ENCODE measurements around the gene SYNGR2. TPM values are rescaled to one million over a fixed set of nuclear protein-coding genes. Genes with fewer than 3 reads are reported as not detected.

SYNGR2 gene
- total and polyA plus RNA-seq, 4 experiments from 2014 or later, result 60.3 to 234 (median 103) TPM

DNA sequence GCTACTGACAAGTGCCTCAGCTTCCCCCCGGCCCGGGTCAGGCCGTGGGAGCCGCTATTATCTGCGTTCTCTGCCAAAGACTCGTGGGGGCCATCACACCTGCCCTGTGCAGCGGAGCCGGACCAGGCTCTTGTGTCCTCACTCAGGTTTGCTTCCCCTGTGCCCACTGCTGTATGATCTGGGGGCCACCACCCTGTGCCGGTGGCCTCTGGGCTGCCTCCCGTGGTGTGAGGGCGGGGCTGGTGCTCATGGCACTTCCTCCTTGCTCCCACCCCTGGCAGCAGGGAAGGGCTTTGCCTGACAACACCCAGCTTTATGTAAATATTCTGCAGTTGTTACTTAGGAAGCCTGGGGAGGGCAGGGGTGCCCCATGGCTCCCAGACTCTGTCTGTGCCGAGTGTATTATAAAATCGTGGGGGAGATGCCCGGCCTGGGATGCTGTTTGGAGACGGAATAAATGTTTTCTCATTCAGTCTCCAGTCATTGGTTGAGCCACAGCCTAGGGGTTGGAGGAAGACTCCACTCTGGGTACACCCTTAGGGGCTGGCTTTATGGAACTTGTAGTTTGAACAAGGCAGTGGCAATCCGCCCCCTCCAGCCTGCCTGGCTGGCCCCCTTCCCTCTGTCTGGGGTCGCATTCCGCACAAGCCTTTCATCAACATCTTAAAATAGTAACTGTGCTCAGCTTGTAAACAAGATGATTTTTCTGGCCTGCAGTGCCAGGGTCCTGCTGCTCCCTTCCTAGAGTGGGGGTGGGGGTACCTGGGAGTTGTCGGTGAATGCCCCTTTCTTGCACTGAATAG lies 4.1 kb downstream of the SYNGR2 start:
- intact Hi-C loops (cut with micrococcal nuclease), result no loop called here
- Mint-ChIP-seq H3K27me3 (no peaks in the 10 kb centered on the region), H3K36me3 (peaks cover 0 to 26% of the 10 kb centered on the region in 2 donors), H3K4me3 (peak overlapping the region in 4 of 8 donors; percentile 16 to 74 (median 60)), H3K9me3 (no peaks in the 10 kb centered on the region), H3K4me1 (peaks cover 27 to 76% (median 52%) of the 10 kb centered on the region in 4 donors), H3K27ac (peak overlapping the region; percentile 47 to 97 (median 72))
- Histone ChIP-seq H3K9me3 (ENCODE audit: control insufficient read depth in 1 of 2, low read length in 2 of 2) (no peaks in the 10 kb centered on the region), H3K27me3 (ENCODE audit: insufficient read depth, low read length) (no peaks in the 10 kb centered on the region), H3K4me3 (ENCODE audit: low read length in 2 of 2) (no peak overlapping the region), H3K36me3 (ENCODE audit: insufficient read depth, low read length) (peaks cover 4% of the 10 kb centered on the region), H3K4me1 (ENCODE audit: insufficient read depth, low read length) (peaks cover 62% of the 10 kb centered on the region), H3K27ac (ENCODE audit: low read depth, low read length) (peak overlapping the region; percentile 21)
- CTCF ChIA-PET (ENCODE audit: partially characterized antibody), result interaction anchor here (1.7 kb wide), 1 partner anchor 52 kb away, joined by 4 read pairs; no protein-coding TSS in a partner anchor
- DNase-seq, result no peak
- POLR2A ChIA-PET (ENCODE audit: partially characterized antibody), result interaction anchor here (1.0 to 9.1 kb wide), 6 partner anchors 14 to 58 kb away, joined by 3 to 170 read pairs (median 5); partner anchors contain the start of genes TK1 and TMC6

DNA sequence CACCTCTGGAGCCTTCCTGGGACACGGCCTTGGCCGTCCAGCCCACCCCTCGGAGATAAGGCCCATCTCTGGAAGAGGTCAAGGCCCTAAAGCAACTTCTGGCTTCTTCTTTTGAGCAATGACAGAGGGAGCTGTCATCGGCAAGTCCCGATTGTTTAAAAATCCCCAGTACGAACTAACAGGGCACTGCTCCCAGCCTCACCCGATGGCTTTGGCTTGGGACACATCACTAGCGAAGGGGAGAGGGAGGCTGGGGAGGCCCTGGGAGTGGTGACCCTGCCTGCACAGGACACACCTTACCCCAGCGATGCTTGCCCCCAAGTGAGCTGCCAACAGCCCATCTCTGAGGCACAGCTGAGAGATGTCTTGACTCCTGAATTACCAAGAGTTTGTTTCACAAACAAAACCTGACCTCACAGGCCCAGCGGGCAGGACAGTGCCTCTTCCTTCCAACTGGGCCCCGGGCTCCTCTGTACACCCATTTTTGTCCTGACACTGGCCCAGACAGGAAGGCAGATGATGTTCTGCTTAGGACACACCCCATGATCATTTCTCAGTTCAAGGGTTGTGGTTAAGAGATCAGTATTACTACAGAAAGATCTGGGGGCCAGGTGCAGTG lies 4.8 kb downstream of the SYNGR2 start:
- H3K36me3 ChIP-seq (ENCODE audit: insufficient read depth, low read length), result peaks cover 4% of the 10 kb centered on the region
- H3K27me3 ChIP-seq (ENCODE audit: insufficient read depth, low read length), result no peaks in the 10 kb centered on the region
- Mint-ChIP-seq H3K36me3 (peaks cover 0 to 26% of the 10 kb centered on the region in 2 donors), H3K9me3 (no peaks in the 10 kb centered on the region), H3K4me1 (peaks cover 27 to 72% (median 52%) of the 10 kb centered on the region in 4 donors), H3K4me3 (peak overlapping the region in 7 of 8 donors; percentile 36 to 74 (median 52)), H3K27me3 (no peaks in the 10 kb centered on the region), H3K27ac (peak overlapping the region; percentile 82 to 97 (median 92))
- peak; percentile 39 to 45 (median 43) for DNase-seq
- ChIA-PET POLR2A (ENCODE audit: partially characterized antibody) (interaction anchor here (1.0 to 9.1 kb wide), 4 partner anchors 34 to 59 kb away, joined by 3 to 170 read pairs (median 8); partner anchors contain the start of gene TMC6), CTCF (ENCODE audit: partially characterized antibody) (interaction anchor here (1.3 to 4.0 kb wide), 5 partner anchors 9 to 88 kb away, joined by 3 to 36 read pairs (median 4); no protein-coding TSS in a partner anchor)
- peak overlapping the region; percentile 21 for H3K27ac ChIP-seq (ENCODE audit: low read depth, low read length)
- no peaks in the 10 kb centered on the region for H3K9me3 ChIP-seq (ENCODE audit: control insufficient read depth in 1 of 2, low read length in 2 of 2)
- H3K4me3 ChIP-seq (ENCODE audit: low read length in 2 of 2), result no peak overlapping the region
- H3K4me1 ChIP-seq (ENCODE audit: insufficient read depth, low read length), result peaks cover 57% of the 10 kb centered on the region
- intact Hi-C loops (cut with micrococcal nuclease), result no loop called here

DNA sequence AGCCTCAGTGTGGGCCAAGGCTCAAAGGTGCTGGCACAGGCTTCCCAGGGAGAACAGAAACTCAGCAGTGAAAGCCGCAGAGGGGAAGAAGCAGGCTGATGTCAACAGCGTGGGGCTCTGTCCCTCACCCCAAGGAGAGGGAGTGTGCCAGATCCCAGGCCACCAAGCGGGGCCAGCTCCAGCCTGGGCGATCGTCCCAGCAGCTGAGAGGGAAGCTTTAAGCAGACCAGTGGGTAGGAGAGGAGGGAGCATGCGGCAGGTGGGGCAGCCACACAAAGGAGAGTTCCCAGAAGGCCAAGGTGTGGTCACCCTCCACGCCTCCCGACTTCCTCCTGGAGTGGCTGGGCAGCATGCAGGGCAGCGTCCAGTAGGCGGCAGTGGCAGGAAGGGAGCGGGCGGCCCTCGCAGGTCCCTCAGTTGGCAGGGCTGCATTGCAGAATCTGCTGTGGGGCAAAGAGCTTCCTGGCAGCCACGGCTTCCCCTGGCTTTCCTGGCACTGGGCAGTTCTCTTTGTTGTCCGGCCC lies 6.0 kb downstream of the SYNGR2 start:
- no peak for DNase-seq
- Histone ChIP-seq H3K9me3 (ENCODE audit: control insufficient read depth in 1 of 2, low read length in 2 of 2) (no peaks in the 10 kb centered on the region), H3K27ac (ENCODE audit: low read depth, low read length) (no peak overlapping the region), H3K4me3 (ENCODE audit: low read length in 2 of 2) (no peak overlapping the region), H3K36me3 (ENCODE audit: insufficient read depth, low read length) (peaks cover 4% of the 10 kb centered on the region), H3K4me1 (ENCODE audit: insufficient read depth, low read length) (peaks cover 51% of the 10 kb centered on the region), H3K27me3 (ENCODE audit: insufficient read depth, low read length) (no peaks in the 10 kb centered on the region)
- H3K27me3 Mint-ChIP-seq, result no peaks in the 10 kb centered on the region
- POLR2A ChIA-PET (ENCODE audit: partially characterized antibody), result interaction anchor here (1.0 to 9.1 kb wide), 3 partner anchors 35 to 60 kb away, joined by 4 to 170 read pairs (median 4); no protein-coding TSS in a partner anchor
- H3K4me1 Mint-ChIP-seq, result peaks cover 27 to 70% (median 51%) of the 10 kb centered on the region in 4 donors
- intact Hi-C loops (cut with micrococcal nuclease), result no loop called here
- no peak overlapping the region for H3K4me3 Mint-ChIP-seq
- CTCF ChIA-PET (ENCODE audit: partially characterized antibody), result interaction anchor here (1.1 to 4.0 kb wide), 7 partner anchors 8 to 151 kb away, joined by 3 to 36 read pairs (median 3); no protein-coding TSS in a partner anchor
- peaks cover 0 to 26% of the 10 kb centered on the region in 2 donors for H3K36me3 Mint-ChIP-seq
- no peaks in the 10 kb centered on the region for H3K9me3 Mint-ChIP-seq
- H3K27ac Mint-ChIP-seq, result peak overlapping the region in 3 of 7 donors; percentile 82 to 92 (median 84)

DNA sequence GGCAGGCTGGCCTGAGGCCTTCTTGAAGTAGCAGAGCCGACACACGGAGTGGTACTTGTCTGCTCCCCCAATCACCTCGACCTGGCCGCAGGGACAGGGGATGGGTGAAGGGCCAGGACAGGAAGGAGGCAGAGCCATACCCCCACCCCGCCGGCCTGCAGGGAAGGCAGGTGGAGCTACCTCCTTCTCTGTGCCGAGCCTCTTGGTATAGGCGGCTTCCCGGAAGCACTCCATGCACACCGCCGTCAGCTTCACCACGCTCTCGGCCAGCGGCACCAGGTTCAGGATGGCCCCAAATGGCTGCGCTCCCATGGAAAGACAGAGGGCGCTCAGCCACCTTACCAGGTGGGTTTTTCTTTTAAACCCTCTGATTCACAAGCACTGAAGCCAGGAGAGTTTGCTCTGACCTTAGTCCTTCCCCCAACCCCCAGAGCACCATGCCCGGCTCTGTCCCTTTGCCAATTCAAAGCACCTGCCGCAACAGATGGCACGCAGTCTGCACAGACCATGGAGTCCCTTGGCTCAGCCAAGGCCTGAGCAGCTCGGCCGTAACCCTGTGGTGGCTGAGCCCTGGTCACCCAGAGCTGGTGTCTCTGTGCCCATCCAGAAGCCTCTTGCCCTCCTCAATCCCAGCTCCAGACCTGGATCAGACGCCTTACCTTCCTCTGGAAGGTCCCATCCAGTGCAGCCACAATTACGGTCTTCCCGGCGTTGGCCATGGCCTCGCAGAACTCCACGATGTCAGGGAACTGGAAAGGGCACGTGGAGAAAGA lies 6.7 kb downstream of the SYNGR2 start:
- Mint-ChIP-seq H3K4me1 (peaks cover 23 to 64% (median 48%) of the 10 kb centered on the region in 4 donors), H3K36me3 (peaks cover 0 to 26% of the 10 kb centered on the region in 2 donors), H3K27ac (peak overlapping the region in 1 of 7 donors; percentile 55), H3K27me3 (no peaks in the 10 kb centered on the region), H3K4me3 (no peak overlapping the region), H3K9me3 (no peaks in the 10 kb centered on the region)
- peaks cover 4% of the 10 kb centered on the region for H3K36me3 ChIP-seq (ENCODE audit: insufficient read depth, low read length)
- DNase-seq, result no peak
- peaks cover 45% of the 10 kb centered on the region for H3K4me1 ChIP-seq (ENCODE audit: insufficient read depth, low read length)
- no peak overlapping the region for H3K4me3 ChIP-seq (ENCODE audit: low read length in 2 of 2)
- H3K27me3 ChIP-seq (ENCODE audit: insufficient read depth, low read length), result no peaks in the 10 kb centered on the region
- ChIA-PET CTCF (ENCODE audit: partially characterized antibody) (interaction anchor here (0.6 to 4.8 kb wide), 14 partner anchors 11 to 203 kb away, joined by 3 to 62 read pairs (median 4); partner anchors contain the start of genes AFMID and TK1), POLR2A (ENCODE audit: partially characterized antibody) (interaction anchor here (1.0 to 9.1 kb wide), 6 partner anchors 36 to 61 kb away, joined by 4 to 170 read pairs (median 6); partner anchors contain the start of gene TMC8)
- intact Hi-C loops (cut with micrococcal nuclease), result no loop called here
- no peaks in the 10 kb centered on the region for H3K9me3 ChIP-seq (ENCODE audit: control insufficient read depth in 1 of 2, low read length in 2 of 2)
- no peak overlapping the region for H3K27ac ChIP-seq (ENCODE audit: low read depth, low read length)

DNA sequence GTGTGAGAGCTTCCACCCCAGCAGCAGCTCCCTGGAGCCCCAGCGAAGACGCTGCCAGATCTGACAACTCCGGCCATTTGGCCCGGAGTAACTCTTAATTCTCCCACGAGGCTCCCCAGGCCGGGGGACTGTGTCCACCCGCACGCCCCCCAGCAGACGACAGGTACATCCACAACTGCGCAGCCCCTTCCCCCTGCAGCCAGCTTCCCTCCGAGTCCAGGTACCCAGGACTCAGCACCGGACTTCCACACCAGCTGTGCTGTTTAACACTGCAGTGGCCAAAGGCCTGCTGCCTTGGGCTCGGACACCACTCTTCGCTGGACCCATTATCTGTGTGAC lies 7.2 kb downstream of the SYNGR2 start:
- DNase-seq, result no peak
- ChIA-PET CTCF (ENCODE audit: partially characterized antibody) (interaction anchor here (0.9 to 4.8 kb wide), 17 partner anchors 11 to 204 kb away, joined by 3 to 62 read pairs (median 7); partner anchors contain the start of genes AFMID and TK1), POLR2A (ENCODE audit: partially characterized antibody) (interaction anchor here (1.2 to 9.1 kb wide), 8 partner anchors 36 to 63 kb away, joined by 4 to 170 read pairs (median 10); partner anchors contain the start of gene TMC8)
- H3K4me1 ChIP-seq (ENCODE audit: insufficient read depth, low read length), result peaks cover 39% of the 10 kb centered on the region
- H3K9me3 ChIP-seq (ENCODE audit: control insufficient read depth in 1 of 2, low read length in 2 of 2), result no peaks in the 10 kb centered on the region
- no peak overlapping the region for H3K27ac Mint-ChIP-seq
- no peaks in the 10 kb centered on the region for H3K9me3 Mint-ChIP-seq
- intact Hi-C loops (cut with micrococcal nuclease), result no loop called here
- no peak overlapping the region for H3K27ac ChIP-seq (ENCODE audit: low read depth, low read length)
- peaks cover 23 to 58% (median 44%) of the 10 kb centered on the region in 4 donors for H3K4me1 Mint-ChIP-seq
- no peaks in the 10 kb centered on the region for H3K27me3 Mint-ChIP-seq
- H3K4me3 ChIP-seq (ENCODE audit: low read length in 2 of 2), result no peak overlapping the region
- no peaks in the 10 kb centered on the region for H3K27me3 ChIP-seq (ENCODE audit: insufficient read depth, low read length)
- peaks cover 0 to 23% of the 10 kb centered on the region in 2 donors for H3K36me3 Mint-ChIP-seq
- peaks cover 4% of the 10 kb centered on the region for H3K36me3 ChIP-seq (ENCODE audit: insufficient read depth, low read length)
- H3K4me3 Mint-ChIP-seq, result no peak overlapping the region

DNA sequence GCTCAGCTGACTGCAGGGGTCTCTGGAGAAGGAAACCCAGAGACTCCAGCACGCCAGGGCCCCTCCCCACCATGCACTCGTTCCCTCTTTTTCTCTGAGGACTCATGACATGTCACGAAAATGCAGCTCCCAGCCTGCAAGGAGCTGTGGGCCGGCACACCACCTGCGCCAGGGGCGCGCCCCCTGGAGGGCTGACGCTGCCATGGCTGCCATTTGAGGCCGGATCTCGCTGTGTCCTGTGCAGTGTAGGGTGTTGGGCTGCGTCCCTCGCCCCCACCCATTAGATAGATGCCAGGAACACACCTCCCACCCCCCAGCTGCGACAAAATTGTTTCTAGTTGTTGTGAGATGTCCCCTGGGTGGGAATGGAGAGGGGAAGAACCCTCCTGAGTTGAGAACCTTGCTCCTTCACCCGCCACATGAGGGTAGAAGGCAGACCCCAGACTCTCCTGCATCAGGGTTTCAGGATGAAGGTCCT lies 8.2 kb downstream of the SYNGR2 start:
- no peaks in the 10 kb centered on the region for H3K27me3 Mint-ChIP-seq
- intact Hi-C loops (cut with micrococcal nuclease), result loop anchor here (1.0 kb wide), 3 partner anchors 64 to 157 kb away; no protein-coding TSS in a partner anchor
- peak overlapping the region in 1 of 7 donors; percentile 8 for H3K27ac Mint-ChIP-seq
- Histone ChIP-seq H3K27me3 (ENCODE audit: insufficient read depth, low read length) (no peaks in the 10 kb centered on the region), H3K36me3 (ENCODE audit: insufficient read depth, low read length) (no peaks in the 10 kb centered on the region), H3K4me3 (ENCODE audit: low read length in 2 of 2) (no peak overlapping the region), H3K27ac (ENCODE audit: low read depth, low read length) (no peak overlapping the region), H3K4me1 (ENCODE audit: insufficient read depth, low read length) (peaks cover 35% of the 10 kb centered on the region), H3K9me3 (ENCODE audit: control insufficient read depth in 1 of 2, low read length in 2 of 2) (no peaks in the 10 kb centered on the region)
- DNase-seq, result peak; percentile 68 to 77 (median 72)
- H3K4me3 Mint-ChIP-seq, result no peak overlapping the region
- ChIA-PET CTCF (ENCODE audit: partially characterized antibody) (interaction anchor here (0.7 to 4.8 kb wide), 29 partner anchors 9 to 607 kb away, joined by 3 to 62 read pairs (median 4); partner anchors contain the start of genes AFMID and TK1), POLR2A (ENCODE audit: partially characterized antibody) (interaction anchor here (0.8 to 9.1 kb wide), 13 partner anchors 10 to 158 kb away, joined by 3 to 170 read pairs (median 6); partner anchors contain the start of genes AFMID, TK1 and TMC8)
- peaks cover 24 to 49% (median 38%) of the 10 kb centered on the region in 4 donors for H3K4me1 Mint-ChIP-seq
- no peaks in the 10 kb centered on the region for H3K9me3 Mint-ChIP-seq
- peaks cover 0 to 15% of the 10 kb centered on the region in 2 donors for H3K36me3 Mint-ChIP-seq
